GM21717 (cell line): ENCODE measurements around the gene HAO2.
A peak's percentile ranks its signal among the peaks of the same experiment; 100 is the strongest.
"Not testable (repeated sequence)": the region's sequence is repeated elsewhere in the genome, so short reads cannot be mapped to it uniquely, and the experiment has no call there.

Experiments used
- ATAC-seq: cut with Tn5 transposase; IDR thresholded peaks from one replicate; pipeline ENCODE4 v1.9.1; 2021; ENCODE audit warnings: mild to moderate bottlenecking, moderate library complexity; ENCODE audit not compliant: unreplicated experiment

Gene HAO2

DNA sequence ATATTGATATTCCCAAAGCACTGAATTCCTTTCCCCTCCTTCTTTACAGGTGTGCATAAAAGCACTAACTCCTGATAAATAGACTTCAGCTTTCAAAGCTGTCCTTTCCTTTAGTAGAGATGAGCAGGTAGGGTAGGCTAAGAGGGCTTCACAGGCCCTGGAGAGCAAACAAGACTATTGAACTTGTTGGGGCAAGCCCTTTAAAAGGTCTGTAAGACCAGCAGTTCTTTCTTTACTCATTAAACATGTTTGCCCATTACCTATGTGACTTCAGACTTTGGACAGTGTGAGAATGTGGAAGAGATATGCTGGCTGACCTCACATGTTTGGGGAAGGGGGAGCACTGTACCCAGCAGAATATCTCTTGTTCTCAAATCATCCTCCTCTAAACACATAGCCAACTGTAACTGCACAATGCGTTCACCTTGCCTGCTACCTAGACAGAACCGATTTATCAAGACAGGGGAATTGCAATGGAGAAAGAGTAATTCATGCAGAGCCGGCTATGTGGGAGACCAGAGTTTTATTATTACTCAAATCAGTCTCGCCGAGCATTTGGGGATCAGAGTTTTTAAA is 27.1 kb upstream of the HAO2 start:
- ATAC-seq = no peak

GRCh38 chr1:119345398-119345797 is 23.2 kb upstream of the HAO2 start:
- no peak for ATAC-seq

GRCh38 chr1:119347858-119348257 is 20.7 kb upstream of the HAO2 start:
- ATAC-seq = no peak

- no peak for ATAC-seq
Measured at GRCh38 chr1:119348941-119349340, 19.6 kb upstream of the HAO2 start.

DNA sequence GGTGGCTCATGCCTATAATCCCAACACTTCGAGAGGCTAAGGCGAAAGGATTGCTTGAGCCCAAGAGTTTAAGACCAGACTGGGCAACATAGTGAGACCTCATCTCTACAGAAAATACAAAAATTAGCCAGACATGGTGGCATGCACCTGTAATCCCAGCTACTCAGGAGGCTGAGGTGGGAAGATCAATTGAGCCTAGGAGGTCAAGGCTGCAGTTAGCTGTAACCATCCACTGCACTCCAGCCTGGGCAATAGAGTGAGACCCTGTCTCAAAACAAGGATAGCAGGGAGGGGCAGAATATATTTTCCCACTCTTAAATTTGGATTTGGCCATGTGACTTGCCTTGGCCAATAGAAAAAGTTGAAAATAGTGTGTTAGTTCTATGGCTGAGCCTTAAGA is 17.7 kb upstream of the HAO2 start:
- ATAC-seq = not testable (repeated sequence)

DNA sequence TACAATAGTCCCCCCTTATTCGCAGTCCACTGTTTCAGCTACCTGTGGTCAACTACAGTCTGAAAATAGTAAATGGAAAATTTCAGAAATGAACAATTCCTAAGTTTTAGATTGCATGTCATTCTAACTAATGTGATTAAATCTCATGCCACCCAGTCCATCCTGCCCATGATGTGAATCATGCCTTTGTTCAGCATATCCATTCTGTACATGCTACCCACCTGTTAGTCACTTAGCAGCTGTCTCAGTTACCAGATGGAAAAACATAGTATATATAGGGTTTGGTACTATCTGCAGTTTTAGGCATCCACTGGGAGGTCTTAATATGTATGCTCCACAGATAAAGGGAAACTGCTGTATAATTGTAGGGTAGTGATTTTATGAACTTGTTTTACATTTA is 16.6 kb upstream of the HAO2 start:
- ATAC-seq = no peak

DNA sequence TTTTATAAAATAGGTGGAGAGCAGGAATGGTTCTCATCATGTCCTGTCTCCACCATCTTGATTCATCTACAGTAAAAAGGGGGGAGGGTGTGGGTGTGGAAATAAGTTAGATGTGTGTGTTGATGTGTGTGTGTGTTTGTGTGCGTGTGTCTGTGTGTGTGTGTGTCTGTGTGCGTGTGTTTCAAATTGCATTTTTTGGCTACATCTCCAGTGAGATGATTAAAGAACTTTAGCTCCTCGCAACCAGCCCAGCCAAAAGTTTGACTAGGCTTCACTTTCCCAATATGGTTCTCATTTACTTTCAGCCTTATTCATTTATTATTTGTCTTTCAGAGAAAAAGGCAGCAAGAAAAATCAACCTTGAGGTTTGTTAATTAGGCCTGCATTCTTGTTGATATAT is 14.7 kb upstream of the HAO2 start:
- no peak for ATAC-seq

DNA sequence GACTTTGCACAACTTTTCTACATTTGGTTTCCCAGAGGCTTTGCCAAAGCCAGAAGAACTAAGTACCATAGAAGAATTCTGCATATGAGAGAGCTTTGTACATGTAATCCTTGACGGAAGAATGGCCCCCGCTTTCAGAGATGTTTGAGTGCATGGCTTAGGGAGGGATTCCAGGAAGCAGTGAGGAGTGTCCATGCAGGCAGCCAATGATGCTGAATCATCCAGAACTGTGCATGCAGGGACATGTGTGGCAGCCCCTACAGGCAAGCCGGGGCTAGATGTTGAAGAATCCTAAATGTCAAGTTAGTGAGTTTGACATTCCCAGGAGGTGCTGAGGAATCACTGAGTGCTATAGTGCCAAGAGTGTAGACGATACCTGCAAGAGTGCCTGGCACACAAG is 9.9 kb upstream of the HAO2 start:
- ATAC-seq = no peak

DNA sequence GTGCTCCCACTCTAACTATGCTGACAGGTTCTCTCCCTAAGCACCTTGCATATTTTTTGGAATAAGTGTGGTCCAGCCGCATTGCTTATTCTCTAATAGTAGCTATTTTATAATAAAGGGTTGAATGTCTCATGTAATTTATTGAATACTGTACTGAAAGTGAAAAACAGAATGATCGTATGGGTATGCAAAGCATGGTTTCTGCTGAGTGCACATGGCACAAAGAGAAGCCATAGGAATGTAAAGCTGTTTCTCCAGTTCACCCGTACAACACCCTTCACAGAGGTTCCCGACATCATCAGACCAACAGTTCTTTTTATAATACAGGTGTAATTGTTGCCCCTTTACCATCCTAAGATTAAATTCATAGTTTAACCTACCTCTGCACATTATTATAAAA is 8.9 kb upstream of the HAO2 start:
- no peak for ATAC-seq

DNA sequence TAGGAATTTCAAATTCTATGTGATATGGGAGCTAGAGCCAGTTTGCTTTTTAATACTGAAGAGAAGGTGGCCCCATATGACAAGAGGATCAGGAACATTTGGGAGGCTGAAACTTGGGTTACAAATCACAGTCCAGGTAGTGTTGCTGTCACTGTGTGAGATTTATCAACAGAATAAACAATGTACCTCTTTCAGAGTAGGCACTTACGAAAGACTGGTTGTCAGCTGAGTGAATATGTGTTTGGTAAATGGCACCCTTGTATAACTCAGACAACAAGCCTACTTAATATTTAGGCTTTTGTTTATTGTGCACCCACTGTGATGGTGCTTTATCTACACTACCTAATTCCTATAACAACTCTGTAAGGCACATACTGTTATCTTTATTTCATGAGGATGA is 7.4 kb upstream of the HAO2 start:
- no peak for ATAC-seq

DNA sequence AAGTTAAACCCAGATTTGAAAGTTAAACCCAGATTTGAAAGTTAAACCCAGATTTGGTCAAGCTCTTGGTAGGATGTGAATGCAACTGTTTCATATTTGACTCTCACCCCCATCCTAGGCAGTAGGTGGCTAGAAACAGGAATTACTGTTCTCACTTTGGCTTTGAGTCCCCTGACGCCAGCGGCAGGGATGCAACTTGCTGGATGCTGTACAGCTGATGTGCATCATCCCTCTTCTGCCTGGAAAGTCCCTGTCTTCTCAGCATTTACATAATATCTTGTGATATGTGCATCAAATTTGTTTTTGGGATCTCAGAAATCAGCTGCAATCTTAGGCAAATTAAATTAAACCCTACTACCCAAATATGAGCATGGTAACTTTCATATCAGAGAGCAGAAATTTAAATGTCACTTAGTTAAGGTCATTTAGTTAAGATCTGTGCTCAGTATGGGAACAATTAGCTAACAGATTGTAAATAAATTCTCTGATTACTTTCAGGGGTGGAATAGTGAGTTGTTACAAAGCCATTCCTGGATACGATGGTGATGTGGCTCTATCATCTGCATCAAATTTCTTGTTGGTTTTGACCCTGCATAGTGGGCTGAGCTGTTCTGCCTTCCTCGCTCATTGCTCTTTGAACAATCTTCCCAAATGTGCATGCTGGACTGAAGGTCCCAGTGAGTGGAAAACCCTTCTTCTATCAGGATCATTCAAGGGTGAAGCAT is 6.8 kb upstream of the HAO2 start:
- ATAC-seq = no peak

- ATAC-seq = no peak
Measured at GRCh38 chr1:119363162-119363561, 5.4 kb upstream of the HAO2 start.

- no peak for ATAC-seq
Measured at GRCh38 chr1:119364640-119365039, 3.9 kb upstream of the HAO2 start.

- no peak for ATAC-seq
Measured at GRCh38 chr1:119366424-119366823, 2.2 kb upstream of the HAO2 start.

- no peak for ATAC-seq
Measured at GRCh38 chr1:119367432-119368124, 1.0 kb upstream of the HAO2 start.

DNA sequence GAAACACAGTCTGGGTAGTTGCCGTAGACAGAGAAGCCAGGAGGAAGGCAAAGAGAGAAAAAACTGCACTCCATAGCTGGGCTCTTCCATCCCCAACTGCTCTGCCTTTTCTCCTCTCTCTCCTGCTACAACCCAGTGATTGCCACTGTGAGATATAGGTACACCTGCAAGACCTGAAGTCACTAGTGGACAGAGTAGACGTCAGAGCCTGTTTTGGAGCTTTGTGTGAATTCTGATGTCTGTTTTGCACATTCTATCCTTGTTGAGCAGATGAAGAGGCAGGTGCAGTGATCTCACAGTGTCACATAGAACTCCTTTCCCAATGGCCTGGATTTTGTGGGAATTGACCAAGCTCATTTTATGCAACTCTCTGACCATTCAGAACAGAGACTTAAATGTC is 2.2 kb downstream of the HAO2 start:
- no peak for ATAC-seq

DNA sequence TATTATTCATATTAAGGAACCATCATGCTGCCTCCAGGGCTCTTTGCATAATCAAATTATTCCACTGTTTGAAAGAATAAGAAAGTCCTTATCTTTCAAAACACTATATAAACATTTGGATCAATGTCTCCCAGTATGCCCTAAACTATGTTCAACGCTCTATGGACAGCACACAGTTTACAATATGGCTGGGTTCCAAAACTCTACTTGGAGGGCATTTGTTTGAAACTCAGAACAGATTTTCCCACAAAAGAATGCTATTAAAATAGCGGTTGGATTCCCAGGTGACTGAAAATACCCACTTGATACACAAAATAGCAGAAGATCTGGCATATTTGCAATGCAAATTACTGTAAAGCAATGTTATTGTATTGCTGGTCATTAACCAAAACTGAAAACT is 3.2 kb downstream of the HAO2 start:
- no peak for ATAC-seq

DNA sequence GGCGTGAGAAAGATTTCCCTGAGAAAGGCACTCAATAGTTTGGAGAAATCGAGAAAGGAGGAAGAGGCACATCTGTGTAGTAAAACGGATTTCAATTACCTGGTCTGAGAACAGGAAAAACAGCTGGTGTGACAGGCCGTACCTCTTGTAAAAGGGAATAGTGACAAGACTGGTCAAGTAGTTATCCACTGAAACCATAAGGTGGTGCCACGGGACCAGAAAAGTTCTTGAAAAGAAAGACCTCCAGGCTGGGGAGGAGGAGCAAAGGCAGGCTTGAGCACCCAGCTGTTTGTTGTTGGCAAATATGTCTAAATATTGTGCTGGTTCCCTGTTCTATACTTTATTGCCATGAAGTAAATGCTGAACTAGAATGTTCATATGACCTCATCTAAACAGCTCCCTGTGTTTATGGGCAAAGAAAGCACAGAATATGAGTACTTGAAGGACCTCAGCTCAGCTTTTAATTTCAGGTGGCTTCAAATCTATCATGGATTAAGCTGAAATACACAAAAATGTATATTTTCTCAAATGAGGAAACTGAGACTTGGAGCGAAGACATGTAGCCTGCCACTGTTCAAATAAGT is 4.0 kb downstream of the HAO2 start:
- peak; percentile 62 for ATAC-seq

DNA sequence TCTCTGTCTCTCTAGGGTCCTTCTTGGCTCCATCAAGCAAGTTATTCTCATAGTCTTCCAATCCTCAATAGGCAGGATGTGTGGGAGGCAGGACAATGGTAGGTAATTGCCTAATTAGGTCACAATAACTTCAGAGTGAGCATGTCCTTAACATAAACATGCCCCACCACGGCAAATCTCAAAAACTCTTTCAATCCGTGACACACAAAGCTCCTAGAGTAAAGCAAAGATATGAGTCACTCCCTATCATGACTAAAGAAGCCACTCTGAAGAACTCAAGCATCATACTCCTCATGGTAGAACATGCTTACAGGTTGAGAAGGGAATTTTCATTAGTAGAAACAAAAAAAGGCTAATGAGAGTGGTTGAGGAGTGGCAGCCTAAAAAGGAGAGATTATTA is 4.9 kb downstream of the HAO2 start:
- no peak for ATAC-seq

DNA sequence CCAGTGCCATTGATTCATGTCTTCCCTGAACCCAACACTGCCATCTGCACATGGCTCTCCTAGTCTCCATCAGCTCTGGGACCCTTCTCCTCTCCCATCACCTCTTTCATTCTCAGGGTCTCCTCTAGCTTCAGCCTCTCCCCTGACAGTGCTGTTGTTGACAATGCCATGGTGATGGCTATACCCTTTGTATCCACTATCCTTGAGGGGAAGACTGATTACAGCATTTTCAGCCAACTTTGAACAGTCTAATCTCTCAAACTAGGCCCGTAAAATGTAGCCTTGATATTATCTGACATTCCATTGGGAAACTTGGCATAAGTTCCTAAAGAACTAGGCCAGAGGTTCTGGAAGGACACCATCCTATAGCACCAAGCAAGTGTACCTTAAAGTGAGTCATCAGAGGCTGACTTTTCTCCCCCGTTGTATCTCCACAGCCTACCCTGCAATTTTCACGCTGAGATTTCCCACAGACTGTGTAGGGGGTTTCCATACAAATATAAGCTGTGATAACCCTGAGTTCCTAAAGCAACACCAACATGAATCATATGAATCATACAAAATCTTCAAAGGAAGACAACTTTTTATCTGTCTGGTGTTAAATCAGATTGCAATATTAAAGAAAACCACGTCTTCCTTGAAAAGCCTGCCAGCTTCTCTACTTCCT is 5.8 kb downstream of the HAO2 start:
- no peak for ATAC-seq

DNA sequence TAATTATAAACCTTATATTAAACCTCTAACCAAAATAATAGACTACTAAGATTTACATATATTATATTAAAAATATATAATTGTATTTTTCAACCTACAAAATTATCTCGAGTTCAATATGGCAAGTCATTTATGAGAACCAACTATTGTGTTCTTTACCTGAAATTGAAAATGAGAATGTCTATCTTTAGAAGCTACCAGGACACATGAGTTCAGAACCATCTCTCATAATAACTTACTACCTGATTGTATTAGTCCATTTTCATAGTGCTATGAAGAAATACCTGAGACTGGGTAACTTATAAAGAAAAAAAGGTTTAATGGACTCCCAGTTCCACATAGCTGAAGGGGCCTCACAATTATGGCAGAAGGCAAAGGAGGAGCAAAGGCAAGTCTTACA is 6.8 kb downstream of the HAO2 start:
- ATAC-seq = no peak

- no peak for ATAC-seq
Measured at GRCh38 chr1:119376594-119376993, 8.0 kb downstream of the HAO2 start.
